22Rv1 (cell line): ENCODE results near the gene ZNF26.

Source experiments
- CTCF ChIP-seq: fragments of 450-650 bp; IDR thresholded peaks from 2 replicates; pipeline ENCODE4 v1.5.1; 2017; ENCODE audit warnings: mild to moderate bottlenecking
- ZFX ChIP-seq: fragments of 450-650 bp; IDR thresholded peaks from 2 replicates; pipeline ENCODE4 v1.6.1; 2017; ENCODE audit warnings: antibody characterized with exemption, borderline replicate concordance

- TF ChIP-seq CTCF (no peak), ZFX (no peak)
Measured at GRCh38 chr12:132972374-132972773, 13.8 kb upstream of the ZNF26 start.
